GM23338 (cell line): ENCODE results near the gene SYNE2. TPM values are rescaled to one million over a fixed set of nuclear protein-coding genes. Genes with fewer than 3 reads are reported as not detected.

Experiments used
- ATAC-seq: fragments of 200-7000 bp; cut with Tn5 transposase; 3 replicates; pipeline ENCODE4 v1.9.1; 2020
- DNase-seq: peaks from one replicate; pipeline ENCODE4 v3.0.0-alpha.2; 2015; ENCODE audit warnings: low spot score
- H2AFZ ChIP-seq: fragments of 200-600 bp; sonication (generic); 2 replicates; pipeline ENCODE4 v1.8.0; 2016; ENCODE audit warnings: antibody characterized with exemption, mild to moderate bottlenecking, moderate library complexity
- H3F3A ChIP-seq: fragments of 200-600 bp; sonication (generic); replicated peaks from 2 replicates; pipeline ENCODE4 v1.8.0; 2017; ENCODE audit warnings: antibody characterized with exemption, mixed run types, low read depth
- H3K27ac ChIP-seq: fragments of 200-600 bp; sonication (generic); 2 replicates; pipeline ENCODE4 v1.6.1; 2016; ENCODE audit warnings: low read depth
- H3K27me3 ChIP-seq: fragments of 200-600 bp; sonication (generic); 2 replicates; pipeline ENCODE4 v1.8.0; 2016; ENCODE audit warnings: mild to moderate bottlenecking, mixed run types, moderate library complexity; ENCODE audit not compliant: insufficient read depth
- H3K36me3 ChIP-seq: fragments of 200-600 bp; sonication (generic); 2 replicates; pipeline ENCODE4 v1.8.0; 2016; ENCODE audit warnings: mild to moderate bottlenecking; ENCODE audit not compliant: insufficient read depth
- H3K4me1 ChIP-seq: fragments of 200-600 bp; sonication (generic); 2 replicates; pipeline ENCODE4 v1.8.0; 2016; ENCODE audit warnings: mild to moderate bottlenecking, moderate library complexity; ENCODE audit not compliant: insufficient read depth
- H3K4me2 ChIP-seq: fragments of 200-600 bp; sonication (generic); 2 replicates; pipeline ENCODE4 v1.7.1; 2017; ENCODE audit warnings: mixed run types
- H3K4me3 ChIP-seq: fragments of 200-600 bp; sonication (generic); 2 replicates; pipeline ENCODE4 v1.6.1; 2016; ENCODE audit warnings: mixed run types
- H3K79me2 ChIP-seq: fragments of 200-600 bp; sonication (generic); replicated peaks from 2 replicates; pipeline ENCODE4 v1.8.0; 2017; ENCODE audit warnings: mild to moderate bottlenecking; ENCODE audit not compliant: insufficient read depth
- H3K9me2 ChIP-seq: fragments of 200-600 bp; sonication (generic); 2 replicates; pipeline ENCODE4 v1.8.0; 2017; ENCODE audit not compliant: insufficient read depth
- H4K20me1 ChIP-seq: fragments of 200-600 bp; sonication (generic); replicated peaks from 2 replicates; pipeline ENCODE4 v1.8.0; 2017; ENCODE audit warnings: mild to moderate bottlenecking; ENCODE audit not compliant: insufficient read depth
- H3K27ac Mint-ChIP-seq: 2 replicates; pipeline ENCODE4 v1.8.0; 2020; ENCODE audit warnings: inconsistent platforms, mild to moderate bottlenecking, moderate library complexity, mixed read lengths
- H3K27me3 Mint-ChIP-seq: 3 replicates; pipeline ENCODE4 v1.8.0; 2022; ENCODE audit warnings: low read depth, mild to moderate bottlenecking, moderate library complexity, mixed read lengths, inconsistent platforms; ENCODE audit not compliant: insufficient read depth, poor library complexity
- H3K36me3 Mint-ChIP-seq: 3 replicates; pipeline ENCODE4 v1.8.0; 2021; ENCODE audit warnings: low read depth, mild to moderate bottlenecking, inconsistent platforms, moderate library complexity, mixed read lengths
- H3K4me1 Mint-ChIP-seq: 3 replicates; pipeline ENCODE4 v1.8.0; 2020; ENCODE audit warnings: mild to moderate bottlenecking, inconsistent platforms, mixed read lengths
- H3K4me3 Mint-ChIP-seq: 3 replicates; pipeline ENCODE4 v1.8.0; 2021; ENCODE audit warnings: moderate library complexity, mild to moderate bottlenecking, inconsistent platforms, mixed read lengths
- H3K9me3 Mint-ChIP-seq: 3 replicates; pipeline ENCODE4 v1.8.0; 2020; ENCODE audit warnings: moderate library complexity, mild to moderate bottlenecking, inconsistent platforms, mixed read lengths
- CREB1 ChIP-seq: fragments of 250-450 bp; sonication (Bioruptor Pico); IDR thresholded peaks from 2 replicates; pipeline ENCODE4 v1.5.0; 2020; ENCODE audit warnings: low read depth, mild to moderate bottlenecking, moderate library complexity
- EZH2 ChIP-seq: fragments of 200-600 bp; sonication (generic); IDR thresholded peaks from one replicate; pipeline ENCODE4 v1.8.0; 2017; ENCODE audit warnings: antibody characterized with exemption, mild to moderate bottlenecking, low read depth; ENCODE audit not compliant: unreplicated experiment
- EZH2phosphoT487 ChIP-seq: fragments of 200-600 bp; sonication (generic); IDR thresholded peaks from one replicate; pipeline ENCODE4 v1.8.1; 2018; ENCODE audit warnings: antibody characterized with exemption; ENCODE audit not compliant: unreplicated experiment
- NANOG ChIP-seq: IDR thresholded peaks from 2 replicates; pipeline ENCODE4 v1.6.1; 2016; ENCODE audit warnings: antibody characterized with exemption, borderline replicate concordance
- POLR2AphosphoS5 ChIP-seq: IDR thresholded peaks from 2 replicates; pipeline ENCODE4 v1.6.1; 2016; ENCODE audit warnings: antibody characterized with exemption, low read depth
- REST ChIP-seq: IDR thresholded peaks from one replicate; pipeline ENCODE4 v1.6.1; 2018; ENCODE audit warnings: antibody characterized with exemption; ENCODE audit not compliant: unreplicated experiment
- STAT1 ChIP-seq: IDR thresholded peaks from one replicate; pipeline ENCODE4 v1.6.1; 2016; ENCODE audit warnings: antibody characterized with exemption; ENCODE audit not compliant: unreplicated experiment
- ZNF331 ChIP-seq: fragments of 250-450 bp; sonication (Bioruptor Pico); IDR thresholded peaks from 2 replicates; pipeline ENCODE4 v1.5.0; 2020; ENCODE audit warnings: low read depth, mild to moderate bottlenecking, moderate library complexity
- ZNF462 ChIP-seq: fragments of 250-450 bp; sonication (Bioruptor Pico); IDR thresholded peaks from 2 replicates; pipeline ENCODE4 v1.5.0; 2020; ENCODE audit warnings: mild to moderate bottlenecking, moderate library complexity
- polyA plus RNA-seq: library from polyadenylated mRNA; unstranded; fragments of >200 nt; fragmentation: Nextera tagmentation; extraction: Ambion mirVana; gene quantifications from 2 replicates; pipeline ENCODE4 v1.2.1, GENCODE V29; 2016
- total RNA-seq: library from RNA; depleted of rRNA; stranded (reverse); fragments of >200 nt; shearing (Covaris generic); gene quantifications from 2 replicates; pipeline ENCODE4 v1.2.3, GENCODE V29; 2014

Gene SYNE2
- total and polyA plus RNA-seq, 2 experiments from 2014 or later, result 34.3 to 86.5 TPM

- Mint-ChIP-seq H3K9me3 (no peaks in the 10 kb centered on the region; the same call in 2 of the 3 replicates), H3K4me3 (no peak overlapping the region), H3K27me3 (peaks cover 4% of the 10 kb centered on the region), H3K27ac (no peak overlapping the region), H3K36me3 (peaks cover 18% of the 10 kb centered on the region), H3K4me1 (peaks cover 4% of the 10 kb centered on the region)
- no peaks in the 10 kb centered on the region for H3K27me3 ChIP-seq
- H3K27ac ChIP-seq, result no peak overlapping the region
- H3K36me3 ChIP-seq, result no peaks in the 10 kb centered on the region; the same call in 1 of the 2 replicates
- H3K4me3 ChIP-seq, result no peak overlapping the region
- no peak for TF ChIP-seq EZH2phosphoT487
- TF ChIP-seq CREB1 (CRISPR knock-in tag), result no peak
- TF ChIP-seq EZH2, result no peak
- TF ChIP-seq NANOG, result no peak
- TF ChIP-seq ZNF462 (CRISPR knock-in tag), result no peak
- no peak for TF ChIP-seq REST
- no peak for TF ChIP-seq POLR2AphosphoS5
- no peak for TF ChIP-seq STAT1
- TF ChIP-seq ZNF331 (CRISPR knock-in tag), result no peak
- H3K4me2 ChIP-seq, result no peak overlapping the region
- H3K79me2 ChIP-seq, result no peaks in the 10 kb centered on the region
- DNase-seq (no peak), ATAC-seq (no peak)
- no peaks in the 10 kb centered on the region for H4K20me1 ChIP-seq
- no peaks in the 10 kb centered on the region; the same call in 1 of the 2 replicates for H3F3A ChIP-seq
- no peaks in the 10 kb centered on the region for H3K9me2 ChIP-seq
- peaks cover 6% of the 10 kb centered on the region; the same call in 1 of the 2 replicates for H3K4me1 ChIP-seq
- no peak overlapping the region for H2AFZ ChIP-seq
Measured at GRCh38 chr14:64176330-64176729, 323.5 kb downstream of the SYNE2 start.
